ENCODE results near the gene MSANTD2.

- no peak for TF ChIP-seq CTCF (IDR thresholded peaks at IDR 0.05)
- no peak for TF ChIP-seq EZH2 (IDR thresholded peaks at IDR 0.05; ENCODE audit: borderline replicate concordance, insufficient read depth, low read depth, low read length, poor library complexity, severe bottlenecking)
These were observed 52.1 kb downstream of the MSANTD2 start for GRCh38 chr11:124748100-124748418.

Measured in B cell (primary cell).